ENCODE measurements around the gene SLC26A9. TPM values are rescaled to one million over a fixed set of nuclear protein-coding genes. Genes with fewer than 3 reads are reported as not detected.
A peak's percentile ranks its signal among the peaks of the same experiment; 100 is the strongest.

The SLC26A9 gene
- total RNA-seq, 1 donor from 2014 or later, result 2.5 TPM

- Mint-ChIP-seq H3K9me3 (no peaks in the 10 kb centered on the region), H3K27me3 (peaks cover 16% of the 10 kb centered on the region), H3K27ac (no peak overlapping the region), H3K36me3 (no peaks in the 10 kb centered on the region), H3K4me3 (no peak overlapping the region), H3K4me1 (ENCODE audit: unreplicated experiment) (peaks cover 19% of the 10 kb centered on the region)
- DNase-seq (ENCODE audit: extremely low spot score, unreplicated experiment), result no peak
- TF ChIP-seq CTCF (conservative IDR thresholded peaks at IDR 0.05), result peak; percentile 25
Observed at GRCh38 chr1:205988585-205988995, 45.3 kb upstream of the SLC26A9 start.

GRCh38 chr1:205986861-205987260, 43.6 kb upstream of the SLC26A9 start:
- Mint-ChIP-seq H3K36me3 (no peaks in the 10 kb centered on the region), H3K4me1 (ENCODE audit: unreplicated experiment) (peaks cover 31% of the 10 kb centered on the region), H3K4me3 (no peak overlapping the region), H3K27me3 (peaks cover 14% of the 10 kb centered on the region), H3K9me3 (peaks cover 5% of the 10 kb centered on the region), H3K27ac (no peak overlapping the region)
- TF ChIP-seq CTCF (conservative IDR thresholded peaks at IDR 0.05), result no peak
- no peak for DNase-seq (ENCODE audit: extremely low spot score, unreplicated experiment)

GRCh38 chr1:205986292-205986691, 43.0 kb upstream of the SLC26A9 start:
- Mint-ChIP-seq H3K4me1 (ENCODE audit: unreplicated experiment) (peaks cover 32% of the 10 kb centered on the region), H3K4me3 (no peak overlapping the region), H3K27me3 (peaks cover 13% of the 10 kb centered on the region), H3K36me3 (no peaks in the 10 kb centered on the region), H3K9me3 (peaks cover 7% of the 10 kb centered on the region), H3K27ac (no peak overlapping the region)
- no peak for DNase-seq (ENCODE audit: extremely low spot score, unreplicated experiment)
- TF ChIP-seq CTCF (conservative IDR thresholded peaks at IDR 0.05), result no peak

- no peak overlapping the region for H3K4me3 Mint-ChIP-seq
- no peaks in the 10 kb centered on the region for H3K36me3 Mint-ChIP-seq
- H3K4me1 Mint-ChIP-seq (ENCODE audit: unreplicated experiment), result peaks cover 33% of the 10 kb centered on the region
- H3K9me3 Mint-ChIP-seq, result peaks cover 7% of the 10 kb centered on the region
- peaks cover 13% of the 10 kb centered on the region for H3K27me3 Mint-ChIP-seq
- no peak overlapping the region for H3K27ac Mint-ChIP-seq
- no peak for DNase-seq (ENCODE audit: extremely low spot score, unreplicated experiment)
- no peak for TF ChIP-seq CTCF (conservative IDR thresholded peaks at IDR 0.05)
Observed at GRCh38 chr1:205985330-205986005, 42.2 kb upstream of the SLC26A9 start.

GRCh38 chr1:205983925-205984725, 40.9 kb upstream of the SLC26A9 start:
- Mint-ChIP-seq H3K36me3 (no peaks in the 10 kb centered on the region), H3K4me3 (no peak overlapping the region), H3K27ac (peak overlapping the region; percentile 92), H3K4me1 (ENCODE audit: unreplicated experiment) (peaks cover 39% of the 10 kb centered on the region), H3K9me3 (peaks cover 7% of the 10 kb centered on the region), H3K27me3 (peaks cover 3% of the 10 kb centered on the region)
- no peak for DNase-seq (ENCODE audit: extremely low spot score, unreplicated experiment)
- TF ChIP-seq CTCF (conservative IDR thresholded peaks at IDR 0.05), result peak; percentile 82
